Epithelial cell of esophagus (primary cell): Measurements from ENCODE around the gene PLEKHA7.
"Not testable (repeated sequence)": the region's sequence is repeated elsewhere in the genome, so short reads cannot be mapped to it uniquely, and the experiment has no call there.

Source experiments
- DNase-seq: peaks from one replicate; pipeline ENCODE4 v3.0.0; 2010; ENCODE audit warnings: low read depth
- H3K4me3 ChIP-seq: 2 replicates; pipeline ENCODE4 v1.5.1; 2011; ENCODE audit warnings: mild to moderate bottlenecking, low read length, control low read depth
- TF ChIP-seq, protein P1 (sequence below): IDR thresholded peaks from 2 replicates; pipeline ENCODE4 v1.5.1; 2011; ENCODE audit warnings: low read depth, mild to moderate bottlenecking, low read length, control low read depth, inconsistent platforms; ENCODE audit not compliant: insufficient read depth; ENCODE audit errors: missing control alignments

The PLEKHA7 gene

DNA sequence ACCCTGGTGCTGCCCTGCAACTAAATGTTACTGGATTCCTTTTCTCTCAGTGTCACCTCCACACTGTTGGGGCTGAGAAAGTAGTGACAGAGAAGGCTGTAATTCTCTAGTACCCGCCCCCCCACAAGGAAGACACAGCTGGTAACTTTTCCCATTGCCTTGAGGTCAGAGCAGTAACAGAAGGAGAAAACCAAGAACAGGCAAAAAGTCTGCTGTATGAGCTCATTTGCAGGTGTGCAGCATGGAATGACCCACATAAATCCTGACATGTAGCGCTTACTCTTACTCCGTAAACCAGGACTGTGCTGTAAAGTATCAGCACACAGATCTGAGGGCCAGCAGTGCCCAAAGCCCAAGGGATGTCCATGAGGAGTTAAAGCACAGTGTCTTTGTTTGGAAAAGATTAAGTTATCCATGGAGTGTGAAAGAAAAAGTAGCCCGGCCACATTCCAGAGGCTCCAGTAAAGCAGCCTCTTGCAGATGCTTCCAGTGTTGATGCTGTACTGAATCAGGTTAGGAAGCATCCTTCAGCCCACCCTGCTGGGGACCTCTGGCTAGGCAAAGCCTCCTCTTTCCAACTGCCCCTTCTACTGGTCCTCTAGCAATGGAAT is 120.7 kb downstream of the PLEKHA7 start:
- TF ChIP-seq, protein P1, sequence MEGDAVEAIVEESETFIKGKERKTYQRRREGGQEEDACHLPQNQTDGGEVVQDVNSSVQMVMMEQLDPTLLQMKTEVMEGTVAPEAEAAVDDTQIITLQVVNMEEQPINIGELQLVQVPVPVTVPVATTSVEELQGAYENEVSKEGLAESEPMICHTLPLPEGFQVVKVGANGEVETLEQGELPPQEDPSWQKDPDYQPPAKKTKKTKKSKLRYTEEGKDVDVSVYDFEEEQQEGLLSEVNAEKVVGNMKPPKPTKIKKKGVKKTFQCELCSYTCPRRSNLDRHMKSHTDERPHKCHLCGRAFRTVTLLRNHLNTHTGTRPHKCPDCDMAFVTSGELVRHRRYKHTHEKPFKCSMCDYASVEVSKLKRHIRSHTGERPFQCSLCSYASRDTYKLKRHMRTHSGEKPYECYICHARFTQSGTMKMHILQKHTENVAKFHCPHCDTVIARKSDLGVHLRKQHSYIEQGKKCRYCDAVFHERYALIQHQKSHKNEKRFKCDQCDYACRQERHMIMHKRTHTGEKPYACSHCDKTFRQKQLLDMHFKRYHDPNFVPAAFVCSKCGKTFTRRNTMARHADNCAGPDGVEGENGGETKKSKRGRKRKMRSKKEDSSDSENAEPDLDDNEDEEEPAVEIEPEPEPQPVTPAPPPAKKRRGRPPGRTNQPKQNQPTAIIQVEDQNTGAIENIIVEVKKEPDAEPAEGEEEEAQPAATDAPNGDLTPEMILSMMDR = no peak
- H3K4me3 ChIP-seq = no peak overlapping the region
- peak; percentile 54 for DNase-seq

DNA sequence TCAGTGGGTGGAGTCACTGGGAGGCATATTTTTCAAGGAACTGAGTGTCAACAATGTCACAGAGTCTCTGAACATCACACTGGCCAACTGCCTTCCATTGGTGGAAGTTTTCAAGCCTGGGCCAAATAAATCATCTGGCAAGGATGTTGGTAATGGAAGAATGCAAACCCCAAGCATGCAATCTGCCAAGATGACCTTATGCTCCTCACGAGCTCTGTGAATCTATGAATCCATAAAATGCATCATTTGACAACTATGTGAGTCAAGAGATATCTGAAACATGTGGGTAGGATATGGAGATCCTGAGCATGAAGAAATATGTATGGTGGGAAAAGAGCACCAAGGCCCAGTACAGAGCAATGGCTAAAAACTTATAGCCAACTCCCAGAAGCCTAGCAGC is 122.2 kb downstream of the PLEKHA7 start:
- DNase-seq = peak; percentile 8
- no peak overlapping the region for H3K4me3 ChIP-seq
- TF ChIP-seq, protein P1 = no peak

DNA sequence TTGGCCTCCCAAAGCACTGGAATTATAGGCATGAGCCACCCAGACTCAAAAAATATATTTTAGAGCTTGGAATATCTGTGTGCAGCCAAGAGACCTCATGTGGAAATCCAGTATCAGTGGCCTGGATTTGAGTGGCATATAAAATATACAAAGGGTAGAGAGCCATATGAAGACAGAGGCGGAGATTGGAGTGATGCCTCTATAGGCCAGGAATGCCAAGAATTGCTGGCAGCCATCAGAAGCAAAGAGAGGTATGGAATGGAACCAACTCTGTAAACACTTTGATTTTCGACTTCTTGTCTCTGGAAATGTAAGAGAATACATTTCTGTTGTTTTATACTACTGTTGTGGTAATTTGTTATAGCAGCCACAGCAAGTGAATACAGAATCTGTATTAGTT is 123.0 kb downstream of the PLEKHA7 start:
- DNase-seq = no peak
- TF ChIP-seq, protein P1 = no peak
- no peak overlapping the region for H3K4me3 ChIP-seq

DNA sequence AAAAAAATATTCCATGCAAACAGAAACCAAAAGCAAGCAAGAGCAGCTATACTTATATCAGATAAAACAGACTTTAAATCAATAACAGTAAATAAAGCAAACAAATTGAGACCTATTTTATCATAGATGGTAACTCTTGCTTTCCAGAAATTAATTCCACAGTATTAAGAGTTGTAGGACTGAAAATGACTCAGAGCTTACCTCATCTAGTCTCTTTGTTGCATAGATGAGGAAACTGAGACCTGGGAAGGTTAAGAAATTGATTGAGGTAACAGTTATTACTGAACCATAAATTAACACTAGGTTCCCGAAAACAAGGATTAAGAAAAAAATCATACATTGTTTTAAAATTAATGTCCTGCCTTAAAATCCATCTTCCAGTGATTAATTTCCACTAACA is 123.8 kb downstream of the PLEKHA7 start:
- H3K4me3 ChIP-seq = no peak overlapping the region
- peak; percentile 24 for DNase-seq
- TF ChIP-seq, protein P1 = no peak

DNA sequence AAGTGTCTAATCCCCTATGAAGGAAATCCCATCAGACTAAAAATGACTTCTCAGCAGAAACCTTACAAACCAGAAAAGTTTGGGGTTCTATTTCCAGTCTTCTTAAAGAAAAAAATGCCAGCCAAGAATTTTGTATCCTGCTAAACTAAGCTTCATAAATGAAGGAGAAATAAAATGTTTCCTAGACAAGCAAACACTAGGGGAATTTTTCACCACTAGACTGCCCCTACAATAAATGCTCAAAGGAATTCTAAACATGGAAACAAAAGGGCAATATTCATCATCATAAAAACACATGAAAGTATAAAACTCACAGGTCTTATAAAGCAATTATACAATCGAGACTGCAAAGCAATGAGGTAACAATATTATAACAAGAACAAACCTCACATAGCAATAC is 124.3 kb downstream of the PLEKHA7 start:
- DNase-seq = no peak
- TF ChIP-seq, protein P1 = no peak
- H3K4me3 ChIP-seq = no peak overlapping the region

DNA sequence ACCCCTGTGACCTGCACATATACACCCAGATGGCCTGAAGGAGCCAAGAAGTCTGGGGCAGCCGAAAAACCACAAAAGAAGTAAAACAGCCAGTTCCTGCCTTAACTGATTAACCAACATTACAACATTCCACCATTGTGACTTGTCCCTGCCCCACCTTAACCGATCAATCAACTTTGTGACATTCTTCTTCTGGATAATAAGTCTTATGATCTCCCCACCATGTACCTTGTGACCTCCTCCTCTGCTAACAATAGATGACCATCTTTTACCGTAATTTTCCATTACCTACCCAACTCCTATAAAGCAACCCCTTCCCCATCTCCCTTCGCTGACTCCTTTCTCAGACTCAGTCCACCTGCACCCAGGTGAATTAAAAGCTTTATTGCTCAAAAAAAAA is 125.2 kb downstream of the PLEKHA7 start:
- H3K4me3 ChIP-seq, DNase-seq: not testable (repeated sequence)

DNA sequence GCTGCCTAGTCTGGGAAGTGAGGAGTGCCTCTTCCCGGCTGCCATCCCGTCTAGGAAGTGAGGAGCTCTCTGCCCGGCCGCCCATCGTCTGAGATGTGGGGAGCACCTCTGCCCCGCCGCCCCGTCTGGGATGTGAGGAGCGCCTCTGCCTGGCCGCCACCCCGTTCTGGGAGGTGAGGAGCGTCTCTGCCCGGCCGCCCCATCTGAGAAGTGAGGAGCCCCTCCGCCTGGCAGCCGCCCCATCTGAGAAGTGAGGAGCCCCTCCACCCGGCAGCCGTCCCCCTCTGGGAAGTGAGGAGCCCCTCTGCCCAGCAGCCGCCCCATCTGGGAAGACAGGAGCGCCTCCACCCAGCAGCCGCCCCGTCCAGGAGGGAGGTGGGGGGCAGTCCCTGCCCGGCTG is 126.3 kb downstream of the PLEKHA7 start:
- not testable (repeated sequence) for DNase-seq, H3K4me3 ChIP-seq

DNA sequence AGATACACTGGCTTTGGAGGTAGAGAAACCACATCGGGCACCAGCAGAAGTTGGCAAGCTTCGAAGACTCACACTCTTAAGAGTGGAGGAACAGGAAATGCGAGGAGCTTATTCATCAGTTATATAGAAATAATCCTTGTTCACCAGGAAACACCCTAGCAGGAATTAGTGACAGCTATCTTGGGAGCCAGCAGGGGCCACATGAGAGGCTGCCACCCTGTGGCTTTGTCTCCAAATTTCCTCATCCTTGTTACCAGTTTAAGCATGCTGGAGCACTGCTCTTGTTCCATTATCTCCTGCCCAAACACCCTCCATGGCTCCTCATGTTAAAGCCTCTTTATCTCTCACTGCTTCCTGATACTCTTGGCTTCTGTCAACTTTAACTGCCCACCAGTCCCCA is 131.0 kb downstream of the PLEKHA7 start:
- no peak overlapping the region for H3K4me3 ChIP-seq
- TF ChIP-seq, protein P1 = peak; percentile 65
- DNase-seq = peak; percentile 94
